Neural crest cell (in vitro differentiated cells): Measurements from ENCODE around the gene HFM1. TPM values are rescaled to one million over a fixed set of nuclear protein-coding genes. Genes with fewer than 3 reads are reported as not detected.
A peak's percentile ranks its signal among the peaks of the same experiment; 100 is the strongest.
"Not testable (repeated sequence)": the region's sequence is repeated elsewhere in the genome, so short reads cannot be mapped to it uniquely, and the experiment has no call there.

ENCODE experiments used
- DNase-seq: peaks from one replicate; pipeline ENCODE4 v3.0.0; 2021; ENCODE audit warnings: low read depth, mixed read lengths, low spot score
- H3K27ac Mint-ChIP-seq: one replicate; pipeline ENCODE4 v1.8.0; 2021; ENCODE audit warnings: mild to moderate bottlenecking, mixed read lengths; ENCODE audit not compliant: unreplicated experiment
- H3K27me3 Mint-ChIP-seq: 2 replicates; pipeline ENCODE4 v1.8.0; 2021; ENCODE audit warnings: low read depth, mild to moderate bottlenecking, mixed read lengths
- H3K36me3 Mint-ChIP-seq: 2 replicates; pipeline ENCODE4 v1.8.0; 2021; ENCODE audit warnings: low read depth, mild to moderate bottlenecking, mixed read lengths
- H3K4me1 Mint-ChIP-seq: 2 replicates; pipeline ENCODE4 v1.8.0; 2021; ENCODE audit warnings: mixed read lengths
- H3K4me3 Mint-ChIP-seq: one replicate; pipeline ENCODE4 v1.8.0; 2021; ENCODE audit warnings: mild to moderate bottlenecking, mixed read lengths
- H3K9me3 Mint-ChIP-seq: 2 replicates; pipeline ENCODE4 v1.8.0; 2021; ENCODE audit warnings: mixed read lengths
- total RNA-seq: library from RNA; stranded (reverse); gene quantifications from 2 replicates; pipeline ENCODE4 v1.2.1, GENCODE V29; 2021
- TF ChIP-seq, protein P1 (sequence below): fragments of 200-600 bp; sonication (generic); conservative IDR thresholded peaks from 2 replicates; pipeline ENCODE4 v1.5.0; 2021; ENCODE audit warnings: antibody characterized with exemption, mild to moderate bottlenecking

The HFM1 gene
- total RNA-seq, 1 donor from 2014 or later = 6.6 TPM

DNA sequence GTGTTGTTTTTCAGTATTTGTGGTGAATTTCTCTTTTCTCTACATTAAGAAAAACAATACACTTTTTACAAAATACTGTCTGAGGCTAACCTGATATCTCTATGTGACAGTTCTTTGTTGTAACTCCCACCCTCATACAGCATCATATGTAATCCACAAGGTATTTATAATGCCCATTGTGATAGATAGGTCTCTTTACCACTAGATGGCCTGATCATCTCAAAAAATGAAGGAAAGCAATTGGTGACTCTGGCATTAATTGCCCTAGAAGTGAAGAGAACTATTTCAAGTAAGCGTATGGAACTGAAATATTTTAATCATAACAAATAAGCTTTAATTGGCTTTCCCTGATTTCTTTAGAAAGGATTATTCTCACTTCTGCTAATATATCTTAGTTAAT, 36.2 kb upstream of the HFM1 start:
- peaks cover 9% of the 10 kb centered on the region for H3K36me3 Mint-ChIP-seq
- no peaks in the 10 kb centered on the region for H3K4me1 Mint-ChIP-seq
- H3K27ac Mint-ChIP-seq = no peak overlapping the region
- peaks cover 12% of the 10 kb centered on the region for H3K9me3 Mint-ChIP-seq
- H3K4me3 Mint-ChIP-seq = no peak overlapping the region
- H3K27me3 Mint-ChIP-seq = peaks cover 2% of the 10 kb centered on the region
- no peak for DNase-seq
- TF ChIP-seq, protein P1, sequence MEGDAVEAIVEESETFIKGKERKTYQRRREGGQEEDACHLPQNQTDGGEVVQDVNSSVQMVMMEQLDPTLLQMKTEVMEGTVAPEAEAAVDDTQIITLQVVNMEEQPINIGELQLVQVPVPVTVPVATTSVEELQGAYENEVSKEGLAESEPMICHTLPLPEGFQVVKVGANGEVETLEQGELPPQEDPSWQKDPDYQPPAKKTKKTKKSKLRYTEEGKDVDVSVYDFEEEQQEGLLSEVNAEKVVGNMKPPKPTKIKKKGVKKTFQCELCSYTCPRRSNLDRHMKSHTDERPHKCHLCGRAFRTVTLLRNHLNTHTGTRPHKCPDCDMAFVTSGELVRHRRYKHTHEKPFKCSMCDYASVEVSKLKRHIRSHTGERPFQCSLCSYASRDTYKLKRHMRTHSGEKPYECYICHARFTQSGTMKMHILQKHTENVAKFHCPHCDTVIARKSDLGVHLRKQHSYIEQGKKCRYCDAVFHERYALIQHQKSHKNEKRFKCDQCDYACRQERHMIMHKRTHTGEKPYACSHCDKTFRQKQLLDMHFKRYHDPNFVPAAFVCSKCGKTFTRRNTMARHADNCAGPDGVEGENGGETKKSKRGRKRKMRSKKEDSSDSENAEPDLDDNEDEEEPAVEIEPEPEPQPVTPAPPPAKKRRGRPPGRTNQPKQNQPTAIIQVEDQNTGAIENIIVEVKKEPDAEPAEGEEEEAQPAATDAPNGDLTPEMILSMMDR = peak; percentile 32

DNA sequence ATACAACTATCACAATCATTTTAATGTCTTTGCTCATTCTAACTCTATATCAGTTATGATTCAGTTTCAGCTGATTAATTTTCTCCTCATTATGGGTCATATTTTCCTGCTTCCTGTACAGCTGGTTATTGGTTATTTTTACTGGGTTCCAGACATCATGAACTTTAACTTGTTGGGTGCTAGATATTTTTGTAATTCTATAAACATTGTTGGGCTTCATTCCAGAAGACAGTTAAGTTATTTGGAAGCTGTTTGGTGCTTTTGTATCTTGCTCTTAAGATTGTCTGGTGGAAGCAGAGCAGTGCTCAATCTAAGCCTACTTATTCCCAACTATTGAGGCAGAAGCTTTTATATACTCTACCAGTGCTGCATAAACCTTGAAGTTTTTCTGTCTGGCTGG, 34.4 kb upstream of the HFM1 start:
- TF ChIP-seq, protein P1 = no peak
- no peak overlapping the region for H3K4me3 Mint-ChIP-seq
- no peak for DNase-seq
- peaks cover 9% of the 10 kb centered on the region for H3K9me3 Mint-ChIP-seq
- H3K27me3 Mint-ChIP-seq = no peaks in the 10 kb centered on the region
- H3K36me3 Mint-ChIP-seq = peaks cover 6% of the 10 kb centered on the region
- H3K4me1 Mint-ChIP-seq = peaks cover 6% of the 10 kb centered on the region
- H3K27ac Mint-ChIP-seq = no peak overlapping the region

DNA sequence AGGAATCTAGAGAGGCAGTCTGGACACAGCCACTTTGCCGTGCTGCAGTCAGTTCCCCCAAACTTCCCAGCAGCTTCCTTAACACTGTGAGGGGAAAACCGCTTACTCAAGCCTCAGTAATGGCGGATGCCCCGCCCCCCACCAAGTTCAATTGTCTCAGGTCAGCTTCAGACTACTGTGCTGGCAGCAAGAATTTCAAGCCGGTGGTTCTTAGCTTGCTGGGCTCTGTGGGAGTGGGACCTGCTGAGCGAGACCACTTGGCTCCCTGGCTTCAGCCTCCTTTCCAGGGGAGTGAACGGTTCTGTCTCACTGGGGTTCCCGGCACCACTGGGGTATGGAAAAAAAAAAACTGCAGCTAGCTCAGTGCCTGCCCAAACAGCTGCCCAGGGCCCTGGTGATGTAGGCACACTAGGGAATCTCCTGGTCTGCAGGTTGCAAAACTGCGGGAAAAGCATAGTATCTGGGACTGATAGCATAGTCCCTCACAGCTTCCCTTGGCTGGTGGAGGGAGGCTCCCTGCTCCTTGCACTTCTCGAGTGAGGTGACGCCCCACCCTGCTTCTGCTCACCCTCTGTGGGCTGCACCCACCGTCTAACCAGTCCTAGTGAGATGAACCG, 23.7 kb upstream of the HFM1 start:
- no peaks in the 10 kb centered on the region for H3K9me3 Mint-ChIP-seq
- peak; percentile 8 for DNase-seq
- H3K27ac Mint-ChIP-seq = no peak overlapping the region
- H3K36me3 Mint-ChIP-seq = peaks cover 2% of the 10 kb centered on the region
- peaks cover 5% of the 10 kb centered on the region for H3K4me1 Mint-ChIP-seq
- TF ChIP-seq, protein P1 = no peak
- peak overlapping the region; percentile 35 for H3K4me3 Mint-ChIP-seq
- no peaks in the 10 kb centered on the region for H3K27me3 Mint-ChIP-seq

DNA sequence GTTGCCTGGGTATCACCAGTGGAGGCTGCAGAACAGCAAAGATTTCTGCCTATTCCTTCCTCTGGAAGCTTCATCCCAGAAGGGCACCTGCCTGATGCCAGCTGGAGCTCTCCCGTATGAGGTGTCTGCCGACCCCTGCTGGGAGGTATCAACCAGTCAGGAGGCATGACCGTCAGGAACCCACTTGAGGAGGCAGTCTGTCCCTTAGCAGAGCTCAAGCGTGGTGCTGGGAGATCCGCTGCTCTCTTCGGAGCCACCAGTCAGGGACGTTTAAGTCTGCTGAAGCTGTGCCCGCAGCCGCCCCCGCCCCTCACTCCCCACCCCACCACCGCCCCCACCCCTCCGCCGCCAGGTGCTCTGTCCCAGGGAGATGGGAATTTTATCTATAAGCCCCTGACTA, 23.1 kb upstream of the HFM1 start:
- no peak for DNase-seq
- peaks cover 5% of the 10 kb centered on the region for H3K4me1 Mint-ChIP-seq
- no peak overlapping the region for H3K27ac Mint-ChIP-seq
- H3K36me3 Mint-ChIP-seq = peaks cover 2% of the 10 kb centered on the region
- TF ChIP-seq, protein P1 = no peak
- H3K4me3 Mint-ChIP-seq = peak overlapping the region; percentile 35
- H3K9me3 Mint-ChIP-seq = no peaks in the 10 kb centered on the region
- H3K27me3 Mint-ChIP-seq = no peaks in the 10 kb centered on the region

DNA sequence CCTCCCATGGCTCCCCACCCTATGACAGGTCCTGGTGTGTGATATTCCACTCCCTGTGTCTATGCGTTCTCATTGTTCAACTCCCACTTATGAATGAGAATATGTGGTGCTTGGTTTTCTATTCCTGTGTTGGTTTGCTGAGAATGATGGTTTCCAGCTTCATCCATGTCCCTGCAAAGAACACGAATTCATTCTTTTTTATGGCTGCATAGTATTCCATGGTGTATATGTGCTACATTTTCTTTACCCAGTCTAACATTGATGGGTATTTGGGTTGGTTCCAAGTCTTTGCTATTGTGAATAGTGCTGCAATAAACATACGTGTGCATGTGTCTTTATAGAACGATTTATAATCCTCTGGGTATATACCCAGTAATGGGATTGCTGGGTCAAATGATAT, 17.9 kb upstream of the HFM1 start:
- H3K36me3 Mint-ChIP-seq, H3K27me3 Mint-ChIP-seq, DNase-seq, H3K9me3 Mint-ChIP-seq, H3K4me1 Mint-ChIP-seq, H3K27ac Mint-ChIP-seq, H3K4me3 Mint-ChIP-seq: not testable (repeated sequence)

DNA sequence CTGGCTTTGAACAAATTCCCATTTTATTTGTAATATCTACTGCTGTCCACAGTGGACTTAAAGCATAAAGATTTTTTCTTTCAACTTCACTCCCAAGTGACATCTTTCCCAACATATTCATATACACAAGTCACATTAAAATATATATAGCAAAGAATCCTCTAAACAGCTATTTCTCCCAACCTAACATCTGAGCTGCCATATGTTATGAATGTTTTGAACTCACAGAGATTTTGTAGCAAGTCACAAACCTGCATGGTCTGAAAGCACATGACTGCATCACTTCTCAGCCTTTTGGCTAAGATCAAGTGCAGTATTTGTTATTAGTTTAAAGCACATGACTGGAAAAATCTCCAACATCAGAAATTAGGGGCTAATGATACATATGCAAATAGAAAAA, 7.7 kb upstream of the HFM1 start:
- DNase-seq = no peak
- TF ChIP-seq, protein P1 = no peak
- H3K27me3 Mint-ChIP-seq = no peaks in the 10 kb centered on the region
- H3K9me3 Mint-ChIP-seq = no peaks in the 10 kb centered on the region
- H3K4me1 Mint-ChIP-seq = no peaks in the 10 kb centered on the region
- H3K36me3 Mint-ChIP-seq = no peaks in the 10 kb centered on the region
- H3K4me3 Mint-ChIP-seq = no peak overlapping the region
- H3K27ac Mint-ChIP-seq = no peak overlapping the region
